SK-N-SH treated with all-trans-retinoic acid at 6 μM for 48 hours (cell line): ENCODE data around the gene ANKS1A.
"Not testable (repeated sequence)": the region's sequence is repeated elsewhere in the genome, so short reads cannot be mapped to it uniquely, and the experiment has no call there.

Source experiments
- ATAC-seq: fragments of 200-7000 bp; cut with Tn5 transposase; 3 replicates; pipeline ENCODE4 v1.9.1; 2020; ENCODE audit warnings: mild to moderate bottlenecking, moderate library complexity
- ARNTL ChIP-seq: fragments of 450-650 bp; formaldehyde crosslinking; IDR thresholded peaks from 2 replicates; pipeline ENCODE4 v1.5.0; 2020; ENCODE audit warnings: low read depth, mild to moderate bottlenecking, moderate library complexity, borderline replicate concordance
- BACH2 ChIP-seq: fragments of 250-450 bp; sonication (Bioruptor Pico); IDR thresholded peaks from 2 replicates; pipeline ENCODE4 v1.9.0; 2021; ENCODE audit warnings: mild to moderate bottlenecking, borderline replicate concordance
- CSDC2 ChIP-seq: fragments of 250-450 bp; sonication (Bioruptor Pico); IDR thresholded peaks from 2 replicates; pipeline ENCODE4 v1.5.0; 2020; ENCODE audit warnings: mild to moderate bottlenecking, moderate library complexity
- ESRRG ChIP-seq: fragments of 250-450 bp; sonication (Bioruptor Pico); IDR thresholded peaks from 2 replicates; pipeline ENCODE4 v1.6.1; 2021; ENCODE audit warnings: mild to moderate bottlenecking
- GLIS3 ChIP-seq: fragments of 250-450 bp; sonication (Bioruptor Pico); IDR thresholded peaks from 2 replicates; pipeline ENCODE4 v1.5.0; 2020; ENCODE audit warnings: mild to moderate bottlenecking, moderate library complexity
- ISL1 ChIP-seq: fragments of 250-450 bp; sonication (Bioruptor Pico); IDR thresholded peaks from 2 replicates; pipeline ENCODE4 v2.1.2; 2022; ENCODE audit warnings: mild to moderate bottlenecking, moderate library complexity
- OSR1 ChIP-seq: fragments of 250-450 bp; sonication (Bioruptor Pico); IDR thresholded peaks from 2 replicates; pipeline ENCODE4 v1.8.0; 2022; ENCODE audit warnings: moderate library complexity, mild to moderate bottlenecking, inconsistent platforms
- PATZ1 ChIP-seq: fragments of 250-450 bp; sonication (Bioruptor Pico); IDR thresholded peaks from 2 replicates; pipeline ENCODE4 v1.8.0; 2020; ENCODE audit warnings: mild to moderate bottlenecking, moderate library complexity, borderline replicate concordance
- POU6F1 ChIP-seq: fragments of 250-450 bp; sonication (Bioruptor Pico); IDR thresholded peaks from 2 replicates; pipeline ENCODE4 v1.8.0; 2021; ENCODE audit warnings: low read depth, mild to moderate bottlenecking, moderate library complexity, borderline replicate concordance
- PPARA ChIP-seq: fragments of 250-450 bp; sonication (Bioruptor Pico); IDR thresholded peaks from 2 replicates; pipeline ENCODE4 v1.5.0; 2020; ENCODE audit warnings: mild to moderate bottlenecking, borderline replicate concordance
- TCF4 ChIP-seq: fragments of 250-450 bp; sonication (Bioruptor Pico); IDR thresholded peaks from 2 replicates; pipeline ENCODE4 v1.8.0; 2021; ENCODE audit warnings: mild to moderate bottlenecking, moderate library complexity, borderline replicate concordance
- TSHZ2 ChIP-seq: fragments of 250-450 bp; sonication (Bioruptor Pico); IDR thresholded peaks from 2 replicates; pipeline ENCODE4 v1.5.0; 2020; ENCODE audit warnings: mild to moderate bottlenecking, moderate library complexity
- ZC3H10 ChIP-seq: fragments of 250-450 bp; sonication (Bioruptor Pico); IDR thresholded peaks from 2 replicates; pipeline ENCODE4 v1.5.1; 2021; ENCODE audit warnings: mild to moderate bottlenecking, moderate library complexity
- ZFP3 ChIP-seq: fragments of 250-450 bp; sonication (Bioruptor Pico); IDR thresholded peaks from 2 replicates; pipeline ENCODE4 v1.5.0; 2020; ENCODE audit warnings: mild to moderate bottlenecking, moderate library complexity
- ZFP30 ChIP-seq: fragments of 450-650 bp; formaldehyde crosslinking; IDR thresholded peaks from 2 replicates; pipeline ENCODE4 v1.5.0; 2022; ENCODE audit warnings: mild to moderate bottlenecking, moderate library complexity
- ZNF565 ChIP-seq: fragments of 450-650 bp; formaldehyde crosslinking; conservative IDR thresholded peaks from 2 replicates; pipeline ENCODE4 v1.5.0; 2020; ENCODE audit warnings: low read depth, mild to moderate bottlenecking, moderate library complexity
- ZNF70 ChIP-seq: fragments of 450-650 bp; formaldehyde crosslinking; IDR thresholded peaks from 2 replicates; pipeline ENCODE4 v1.5.0; 2020; ENCODE audit warnings: mild to moderate bottlenecking, moderate library complexity
- ZNF8 ChIP-seq: fragments of 450-650 bp; formaldehyde crosslinking; IDR thresholded peaks from 2 replicates; pipeline ENCODE4 v1.5.0; 2020; ENCODE audit warnings: mild to moderate bottlenecking, moderate library complexity
- TF ChIP-seq, protein P1 (sequence below): fragments of 250-450 bp; sonication (Bioruptor Pico); IDR thresholded peaks from 2 replicates; pipeline ENCODE4 v1.5.1; 2020; ENCODE audit warnings: low read depth, mild to moderate bottlenecking, moderate library complexity

The ANKS1A gene, protein sequence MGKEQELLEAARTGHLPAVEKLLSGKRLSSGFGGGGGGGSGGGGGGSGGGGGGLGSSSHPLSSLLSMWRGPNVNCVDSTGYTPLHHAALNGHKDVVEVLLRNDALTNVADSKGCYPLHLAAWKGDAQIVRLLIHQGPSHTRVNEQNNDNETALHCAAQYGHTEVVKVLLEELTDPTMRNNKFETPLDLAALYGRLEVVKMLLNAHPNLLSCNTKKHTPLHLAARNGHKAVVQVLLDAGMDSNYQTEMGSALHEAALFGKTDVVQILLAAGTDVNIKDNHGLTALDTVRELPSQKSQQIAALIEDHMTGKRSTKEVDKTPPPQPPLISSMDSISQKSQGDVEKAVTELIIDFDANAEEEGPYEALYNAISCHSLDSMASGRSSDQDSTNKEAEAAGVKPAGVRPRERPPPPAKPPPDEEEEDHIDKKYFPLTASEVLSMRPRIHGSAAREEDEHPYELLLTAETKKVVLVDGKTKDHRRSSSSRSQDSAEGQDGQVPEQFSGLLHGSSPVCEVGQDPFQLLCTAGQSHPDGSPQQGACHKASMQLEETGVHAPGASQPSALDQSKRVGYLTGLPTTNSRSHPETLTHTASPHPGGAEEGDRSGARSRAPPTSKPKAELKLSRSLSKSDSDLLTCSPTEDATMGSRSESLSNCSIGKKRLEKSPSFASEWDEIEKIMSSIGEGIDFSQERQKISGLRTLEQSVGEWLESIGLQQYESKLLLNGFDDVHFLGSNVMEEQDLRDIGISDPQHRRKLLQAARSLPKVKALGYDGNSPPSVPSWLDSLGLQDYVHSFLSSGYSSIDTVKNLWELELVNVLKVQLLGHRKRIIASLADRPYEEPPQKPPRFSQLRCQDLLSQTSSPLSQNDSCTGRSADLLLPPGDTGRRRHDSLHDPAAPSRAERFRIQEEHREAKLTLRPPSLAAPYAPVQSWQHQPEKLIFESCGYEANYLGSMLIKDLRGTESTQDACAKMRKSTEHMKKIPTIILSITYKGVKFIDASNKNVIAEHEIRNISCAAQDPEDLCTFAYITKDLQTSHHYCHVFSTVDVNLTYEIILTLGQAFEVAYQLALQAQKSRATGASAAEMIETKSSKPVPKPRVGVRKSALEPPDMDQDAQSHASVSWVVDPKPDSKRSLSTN

DNA sequence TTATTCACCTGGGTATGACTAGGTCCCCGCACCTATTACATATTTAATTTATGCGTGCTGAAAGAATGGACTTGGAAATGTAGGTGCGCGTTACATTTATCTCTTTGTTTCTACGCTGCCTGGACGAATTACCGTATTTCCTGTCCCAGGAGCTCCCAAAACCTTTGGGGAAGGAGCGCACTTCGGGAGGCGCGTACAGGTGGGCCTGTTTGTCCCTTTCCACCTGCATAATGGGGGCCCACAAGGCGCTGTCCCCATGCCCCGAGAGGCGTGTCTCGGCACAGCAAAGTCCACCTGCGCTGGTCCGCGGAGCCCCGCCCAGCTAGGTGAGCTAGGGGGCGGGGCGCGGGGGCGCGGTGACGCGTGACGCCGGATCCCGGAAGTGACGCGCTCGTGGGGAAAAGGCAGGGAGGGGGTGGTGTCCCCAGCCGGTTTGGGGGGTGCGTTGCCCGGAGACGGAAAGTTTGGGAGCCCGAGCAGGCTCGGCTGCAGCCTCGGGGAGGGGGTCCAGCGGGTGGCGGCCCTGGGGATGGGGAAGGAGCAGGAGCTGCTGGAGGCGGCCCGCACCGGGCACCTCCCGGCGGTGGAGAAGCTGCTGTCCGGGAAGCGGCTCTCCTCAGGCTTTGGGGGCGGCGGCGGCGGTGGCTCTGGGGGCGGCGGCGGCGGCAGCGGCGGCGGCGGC, at the start of gene ANKS1A:
TSS of gene ANKS1A (plus strand) at position 382 of the 682 bp plus-strand sequence. CDS start at position 530, 148 bp downstream.
- TF ChIP-seq PATZ1 (CRISPR knock-in tag) (peak; percentile 46; the same call in 1 of the 2 replicates), ZNF8 (CRISPR knock-in tag) (no peak), CSDC2 (CRISPR knock-in tag) (no peak)
- TF ChIP-seq, protein P1, sequence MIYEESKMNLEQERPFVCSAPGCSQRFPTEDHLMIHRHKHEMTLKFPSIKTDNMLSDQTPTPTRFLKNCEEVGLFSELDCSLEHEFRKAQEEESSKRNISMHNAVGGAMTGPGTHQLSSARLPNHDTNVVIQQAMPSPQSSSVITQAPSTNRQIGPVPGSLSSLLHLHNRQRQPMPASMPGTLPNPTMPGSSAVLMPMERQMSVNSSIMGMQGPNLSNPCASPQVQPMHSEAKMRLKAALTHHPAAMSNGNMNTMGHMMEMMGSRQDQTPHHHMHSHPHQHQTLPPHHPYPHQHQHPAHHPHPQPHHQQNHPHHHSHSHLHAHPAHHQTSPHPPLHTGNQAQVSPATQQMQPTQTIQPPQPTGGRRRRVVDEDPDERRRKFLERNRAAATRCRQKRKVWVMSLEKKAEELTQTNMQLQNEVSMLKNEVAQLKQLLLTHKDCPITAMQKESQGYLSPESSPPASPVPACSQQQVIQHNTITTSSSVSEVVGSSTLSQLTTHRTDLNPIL (CRISPR knock-in tag) = no peak
- TF ChIP-seq, all 23 proteins: peak for 1
- peak; percentile 62 for ATAC-seq

DNA sequence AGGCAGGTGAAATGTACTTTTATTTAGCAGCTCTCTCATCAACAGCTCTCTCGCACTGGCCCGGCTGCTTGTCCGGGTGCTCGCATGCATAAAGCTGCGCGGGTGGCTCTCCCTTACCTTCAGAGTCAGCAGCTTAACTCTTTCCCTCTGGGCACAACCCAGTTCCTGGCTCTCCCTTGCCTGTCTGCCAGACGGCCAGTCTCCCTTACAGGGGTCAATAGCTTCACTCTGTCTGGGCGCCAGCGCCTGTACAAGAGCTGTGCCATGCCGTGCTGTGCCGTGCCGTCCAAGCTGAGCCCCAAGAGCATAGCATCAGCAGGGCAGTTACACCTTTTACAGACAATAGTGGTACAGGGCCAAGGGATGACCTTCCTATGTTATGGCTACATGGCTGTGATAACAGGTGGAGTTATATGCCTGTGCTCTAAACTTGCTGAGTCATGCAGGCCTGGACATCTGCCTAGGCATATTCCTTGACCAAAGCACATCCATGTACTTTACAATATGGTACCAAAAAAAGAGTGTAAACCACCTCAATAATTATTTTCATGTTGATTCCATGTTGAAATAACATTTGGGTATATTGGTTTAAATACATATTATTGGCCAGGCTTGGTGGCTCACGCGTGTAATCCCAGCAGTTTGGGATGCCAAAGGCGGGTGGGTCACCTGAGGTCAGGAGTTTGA, 49.2 kb upstream of the ANKS1A start:
- no peak for ATAC-seq
- TF ChIP-seq ZNF70 (CRISPR knock-in tag) (no peak), ESRRG (no peak), TSHZ2 (CRISPR knock-in tag) (no peak), OSR1 (CRISPR knock-in tag) (no peak), ZC3H10 (no peak), BACH2 (CRISPR knock-in tag) (no peak), ZFP30 (CRISPR knock-in tag) (no peak), ZNF8 (CRISPR knock-in tag) (no peak), POU6F1 (no peak), ARNTL (CRISPR knock-in tag) (no peak), GLIS3 (CRISPR knock-in tag) (no peak), PPARA (no peak), ISL1 (CRISPR knock-in tag) (no peak), ZFP3 (no peak), ZNF565 (CRISPR knock-in tag) (no peak), TCF4 (CRISPR knock-in tag) (no peak)
- TF ChIP-seq, protein P1 (CRISPR knock-in tag) = no peak

DNA sequence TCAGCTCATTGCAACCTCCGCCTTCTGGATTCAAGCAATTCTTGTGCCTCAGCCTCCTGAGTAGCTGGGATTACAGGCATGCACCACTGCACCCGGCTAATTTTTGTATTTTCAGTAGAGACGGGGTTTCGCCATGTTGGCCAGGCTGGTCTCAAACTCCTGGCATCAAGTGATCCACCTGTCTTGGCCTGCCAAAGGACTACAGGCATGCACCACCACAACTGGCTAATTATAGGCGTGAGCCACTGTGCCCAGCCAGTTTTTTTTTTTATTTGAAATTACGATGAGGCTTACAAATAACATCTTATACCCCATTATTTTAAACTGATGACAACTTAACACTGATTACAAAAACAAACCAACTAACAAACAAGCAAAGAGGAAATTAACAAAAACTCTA, 40.0 kb upstream of the ANKS1A start:
- ATAC-seq = not testable (repeated sequence)
